HL-60 (cell line): ENCODE results near the gene ZNF521.

Experiments
- DNase-seq, 2 experiments: peaks; one replicate each; pipeline ENCODE4 v3.0.0-alpha.2; 2010 to 2020; ENCODE audit warnings: low read depth in 1 of 2, low spot score in 1 of 2
- H3K27ac ChIP-seq: fragments of 250-450 bp; sonication (Bioruptor Pico); replicated peaks from 2 replicates; pipeline ENCODE4 v1.5.1; 2020; ENCODE audit warnings: mild to moderate bottlenecking, moderate library complexity
- H3K27me3 ChIP-seq: fragments of 250-450 bp; sonication (Bioruptor Pico); 2 replicates; pipeline ENCODE4 v1.5.1; 2021; ENCODE audit warnings: mild to moderate bottlenecking, moderate library complexity; ENCODE audit not compliant: insufficient read depth, poor library complexity, severe bottlenecking
- H3K4me3 ChIP-seq: replicated peaks from 2 replicates; pipeline ENCODE4 v1.5.1; 2011; ENCODE audit warnings: mild to moderate bottlenecking, control low read depth, low read length; ENCODE audit not compliant: insufficient read depth
- GABPA ChIP-seq: IDR thresholded peaks from 2 replicates; pipeline ENCODE4 v1.6.1; 2012; ENCODE audit warnings: low read depth
- POLR2AphosphoS5 ChIP-seq: IDR thresholded peaks from 2 replicates; pipeline ENCODE4 v1.6.1; 2012; ENCODE audit warnings: low read depth
- SPI1 ChIP-seq: IDR thresholded peaks from 2 replicates; pipeline ENCODE4 v1.6.1; 2012; ENCODE audit warnings: low read depth, mild to moderate bottlenecking, borderline replicate concordance
- TF ChIP-seq, protein P1 (sequence below): IDR thresholded peaks from one replicate; pipeline ENCODE4 v1.5.1; 2011; ENCODE audit warnings: low read length, control low read depth, inconsistent platforms; ENCODE audit not compliant: insufficient read depth
- TF ChIP-seq, protein P2 (sequence below): IDR thresholded peaks from 2 replicates; pipeline ENCODE4 v1.6.1; 2012; ENCODE audit warnings: low read depth; ENCODE audit not compliant: insufficient replicate concordance

Gene ZNF521

DNA sequence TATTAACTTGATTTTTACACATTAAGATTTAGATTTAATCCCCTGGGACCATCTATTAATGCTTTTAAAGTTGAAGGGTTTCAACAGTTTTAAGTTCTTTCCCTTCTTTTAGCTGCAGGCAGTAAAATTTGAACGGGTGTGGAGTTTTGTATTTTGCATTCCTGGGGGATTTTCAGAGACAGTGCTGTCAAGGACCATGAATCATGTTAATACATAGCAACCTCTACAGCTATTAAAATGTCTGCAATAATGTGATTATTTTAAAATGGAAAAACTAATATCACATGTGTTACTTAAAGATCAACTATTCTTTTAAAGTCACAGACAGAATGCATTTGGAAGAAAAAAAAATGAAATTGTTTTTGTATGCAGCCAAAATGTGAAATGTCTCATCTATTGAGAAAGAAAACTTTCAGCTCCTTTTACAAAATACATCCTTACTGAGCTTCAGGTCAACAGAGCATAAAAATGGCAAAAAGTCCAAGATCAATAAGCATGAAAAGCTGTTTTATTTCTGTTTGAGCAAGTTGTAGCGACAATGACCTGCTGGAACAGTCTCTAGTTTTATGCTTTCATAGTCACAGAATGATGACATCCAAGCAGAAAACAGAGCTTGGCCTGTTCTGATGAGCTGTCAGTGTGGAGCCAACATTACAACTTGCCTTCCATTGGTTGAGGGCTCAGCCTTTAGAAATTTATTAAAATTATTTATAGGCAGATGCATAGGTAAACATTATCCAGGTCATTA, 21.6 kb upstream of the ZNF521 start:
- DNase-seq: no peak
- Histone ChIP-seq H3K4me3 (no peak overlapping the region), H3K27me3 (peaks cover 4% of the 10 kb centered on the region), H3K27ac (no peak overlapping the region)
- TF ChIP-seq POLR2AphosphoS5 (no peak), SPI1 (no peak), GABPA (no peak)
- TF ChIP-seq, protein P1, sequence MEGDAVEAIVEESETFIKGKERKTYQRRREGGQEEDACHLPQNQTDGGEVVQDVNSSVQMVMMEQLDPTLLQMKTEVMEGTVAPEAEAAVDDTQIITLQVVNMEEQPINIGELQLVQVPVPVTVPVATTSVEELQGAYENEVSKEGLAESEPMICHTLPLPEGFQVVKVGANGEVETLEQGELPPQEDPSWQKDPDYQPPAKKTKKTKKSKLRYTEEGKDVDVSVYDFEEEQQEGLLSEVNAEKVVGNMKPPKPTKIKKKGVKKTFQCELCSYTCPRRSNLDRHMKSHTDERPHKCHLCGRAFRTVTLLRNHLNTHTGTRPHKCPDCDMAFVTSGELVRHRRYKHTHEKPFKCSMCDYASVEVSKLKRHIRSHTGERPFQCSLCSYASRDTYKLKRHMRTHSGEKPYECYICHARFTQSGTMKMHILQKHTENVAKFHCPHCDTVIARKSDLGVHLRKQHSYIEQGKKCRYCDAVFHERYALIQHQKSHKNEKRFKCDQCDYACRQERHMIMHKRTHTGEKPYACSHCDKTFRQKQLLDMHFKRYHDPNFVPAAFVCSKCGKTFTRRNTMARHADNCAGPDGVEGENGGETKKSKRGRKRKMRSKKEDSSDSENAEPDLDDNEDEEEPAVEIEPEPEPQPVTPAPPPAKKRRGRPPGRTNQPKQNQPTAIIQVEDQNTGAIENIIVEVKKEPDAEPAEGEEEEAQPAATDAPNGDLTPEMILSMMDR: no peak
- TF ChIP-seq, protein P2, sequence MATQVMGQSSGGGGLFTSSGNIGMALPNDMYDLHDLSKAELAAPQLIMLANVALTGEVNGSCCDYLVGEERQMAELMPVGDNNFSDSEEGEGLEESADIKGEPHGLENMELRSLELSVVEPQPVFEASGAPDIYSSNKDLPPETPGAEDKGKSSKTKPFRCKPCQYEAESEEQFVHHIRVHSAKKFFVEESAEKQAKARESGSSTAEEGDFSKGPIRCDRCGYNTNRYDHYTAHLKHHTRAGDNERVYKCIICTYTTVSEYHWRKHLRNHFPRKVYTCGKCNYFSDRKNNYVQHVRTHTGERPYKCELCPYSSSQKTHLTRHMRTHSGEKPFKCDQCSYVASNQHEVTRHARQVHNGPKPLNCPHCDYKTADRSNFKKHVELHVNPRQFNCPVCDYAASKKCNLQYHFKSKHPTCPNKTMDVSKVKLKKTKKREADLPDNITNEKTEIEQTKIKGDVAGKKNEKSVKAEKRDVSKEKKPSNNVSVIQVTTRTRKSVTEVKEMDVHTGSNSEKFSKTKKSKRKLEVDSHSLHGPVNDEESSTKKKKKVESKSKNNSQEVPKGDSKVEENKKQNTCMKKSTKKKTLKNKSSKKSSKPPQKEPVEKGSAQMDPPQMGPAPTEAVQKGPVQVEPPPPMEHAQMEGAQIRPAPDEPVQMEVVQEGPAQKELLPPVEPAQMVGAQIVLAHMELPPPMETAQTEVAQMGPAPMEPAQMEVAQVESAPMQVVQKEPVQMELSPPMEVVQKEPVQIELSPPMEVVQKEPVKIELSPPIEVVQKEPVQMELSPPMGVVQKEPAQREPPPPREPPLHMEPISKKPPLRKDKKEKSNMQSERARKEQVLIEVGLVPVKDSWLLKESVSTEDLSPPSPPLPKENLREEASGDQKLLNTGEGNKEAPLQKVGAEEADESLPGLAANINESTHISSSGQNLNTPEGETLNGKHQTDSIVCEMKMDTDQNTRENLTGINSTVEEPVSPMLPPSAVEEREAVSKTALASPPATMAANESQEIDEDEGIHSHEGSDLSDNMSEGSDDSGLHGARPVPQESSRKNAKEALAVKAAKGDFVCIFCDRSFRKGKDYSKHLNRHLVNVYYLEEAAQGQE: no peak

DNA sequence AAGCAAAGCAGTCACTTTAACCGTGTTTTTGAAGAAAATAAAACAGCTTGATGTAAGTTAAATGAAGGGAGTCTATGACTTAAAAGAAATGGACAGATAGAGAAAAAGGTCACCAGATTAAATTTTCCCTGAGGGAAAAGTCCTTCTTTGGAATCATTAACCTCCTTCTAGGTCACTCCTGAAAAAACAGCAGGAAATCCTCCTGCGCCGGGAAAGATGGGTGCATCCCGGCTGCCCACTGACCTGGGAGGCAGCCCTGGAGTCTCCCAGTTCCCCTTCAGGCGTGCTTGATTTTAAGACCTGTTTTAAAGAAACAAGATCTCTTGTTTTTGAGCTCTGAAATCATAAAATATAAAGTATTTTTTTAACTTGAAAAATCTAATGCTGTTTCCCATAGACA, 18.4 kb upstream of the ZNF521 start:
- TF ChIP-seq, protein P1: no peak
- TF ChIP-seq, protein P2: no peak
- TF ChIP-seq POLR2AphosphoS5 (no peak), SPI1 (no peak), GABPA (no peak)
- no peak overlapping the region for H3K4me3 ChIP-seq

DNA sequence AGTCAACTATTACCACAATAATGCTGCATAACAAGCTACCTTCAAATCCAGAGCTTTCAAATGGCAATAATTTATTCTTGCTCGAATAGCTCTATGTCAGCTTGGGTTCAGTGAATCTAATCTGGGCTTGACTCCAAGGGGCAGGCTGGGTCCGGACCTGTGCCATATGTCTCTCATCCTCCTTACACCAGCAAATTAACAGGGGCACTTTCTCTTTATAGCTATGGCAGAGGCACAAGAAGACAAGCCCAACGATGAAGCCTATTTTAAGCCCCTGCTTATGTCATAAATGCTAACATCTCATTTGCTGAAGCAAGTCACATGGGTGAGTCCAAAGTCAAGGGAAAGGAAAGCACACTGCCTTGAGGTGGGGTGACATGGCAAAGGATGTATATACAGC, 13.3 kb upstream of the ZNF521 start:
- no peaks in the 10 kb centered on the region for H3K27me3 ChIP-seq
- no peak for TF ChIP-seq POLR2AphosphoS5
- TF ChIP-seq, protein P1: no peak
- TF ChIP-seq GABPA: no peak
- TF ChIP-seq, protein P2: no peak
- TF ChIP-seq SPI1: no peak
- DNase-seq: no peak

More for the DNA sequence above, 18.4 kb upstream of the ZNF521 start:
- peaks cover 4% of the 10 kb centered on the region for H3K27me3 ChIP-seq
- DNase-seq: no peak
- no peak overlapping the region for H3K27ac ChIP-seq

More for the DNA sequence above, 13.3 kb upstream of the ZNF521 start:
- Histone ChIP-seq H3K4me3 (no peak overlapping the region), H3K27ac (no peak overlapping the region)
